Measurements from ENCODE around the gene MAML2. TPM values are rescaled to one million over a fixed set of nuclear protein-coding genes. Genes with fewer than 3 reads are reported as not detected.

Gene MAML2
- total and polyA plus RNA-seq, 4 donors: 0.56 to 2.1 (median 1.4) TPM

- Histone ChIP-seq H3K36me3 (ENCODE audit: control insufficient read depth in 4 of 4, insufficient read depth in 3 of 4, low read depth in 1 of 4, low read length in 3 of 4) (no peaks in the 10 kb centered on the region), H3K27ac (ENCODE audit: low read depth in 1 of 2, low read length in 2 of 2) (no peak overlapping the region), H3K9me3 (ENCODE audit: control insufficient read depth in 4 of 4, low read length in 3 of 4) (no peaks in the 10 kb centered on the region), H3K27me3 (ENCODE audit: control insufficient read depth in 4 of 4, insufficient read depth in 4 of 4, low read length in 3 of 4) (no peaks in the 10 kb centered on the region), H3K4me3 (ENCODE audit: low read depth in 1 of 3, low read length in 3 of 3) (no peak overlapping the region), H3K4me1 (ENCODE audit: control insufficient read depth in 4 of 4, insufficient read depth in 4 of 4, low read length in 3 of 4) (no peaks in the 10 kb centered on the region), H3K9ac (ENCODE audit: low read depth in 1 of 2, low read length in 2 of 2) (no peak overlapping the region)
- WGBS: 88% methylated on average over 5 of the region's 5 CpGs
- TF ChIP-seq REST (IDR thresholded peaks at IDR 0.05) (no peak), GABPA (IDR thresholded peaks at IDR 0.05 in 1 of 2, conservative IDR thresholded peaks at IDR 0.05 in 1 of 2) (no peak), CTCF (IDR thresholded peaks at IDR 0.05; ENCODE audit: low read depth, low read length, missing input control) (no peak), HNF4A (conservative IDR thresholded peaks at IDR 0.05) (no peak), RXRA (IDR thresholded peaks at IDR 0.05) (no peak), ZBTB33 (IDR thresholded peaks at IDR 0.05) (no peak), SP1 (IDR thresholded peaks at IDR 0.05) (no peak), FOXA2 (IDR thresholded peaks at IDR 0.05) (no peak), HNF4G (IDR thresholded peaks at IDR 0.05) (no peak), ATF3 (IDR thresholded peaks at IDR 0.05) (no peak), RAD21 (IDR thresholded peaks at IDR 0.05) (no peak), YY1 (IDR thresholded peaks at IDR 0.05) (no peak), EGR1 (IDR thresholded peaks at IDR 0.05; ENCODE audit: low read depth in 2 of 2) (no peak), TAF1 (conservative IDR thresholded peaks at IDR 0.05) (no peak)
- no peak for DNase-seq (ENCODE audit: low spot score)
Measured at GRCh38 chr11:96276836-96277235, 66.2 kb downstream of the MAML2 start.

- no peak for DNase-seq (ENCODE audit: low spot score)
- H3K27me3 ChIP-seq (ENCODE audit: control insufficient read depth in 4 of 4, insufficient read depth in 4 of 4, low read length in 3 of 4): no peaks in the 10 kb centered on the region
- 80% methylated on average over 5 of the region's 5 CpGs for WGBS
- no peaks in the 10 kb centered on the region for H3K36me3 ChIP-seq (ENCODE audit: control insufficient read depth in 4 of 4, insufficient read depth in 3 of 4, low read depth in 1 of 4, low read length in 3 of 4)
- H3K4me3 ChIP-seq (ENCODE audit: low read depth in 1 of 3, low read length in 3 of 3): no peak overlapping the region
- no peaks in the 10 kb centered on the region for H3K9me3 ChIP-seq (ENCODE audit: control insufficient read depth in 4 of 4, low read length in 3 of 4)
- H3K27ac ChIP-seq (ENCODE audit: low read depth in 1 of 2, low read length in 2 of 2): no peak overlapping the region
- no peak overlapping the region for H3K9ac ChIP-seq (ENCODE audit: low read depth in 1 of 2, low read length in 2 of 2)
- no peaks in the 10 kb centered on the region for H3K4me1 ChIP-seq (ENCODE audit: control insufficient read depth in 4 of 4, insufficient read depth in 4 of 4, low read length in 3 of 4)
- TF ChIP-seq ATF3 (IDR thresholded peaks at IDR 0.05) (no peak), ZBTB33 (IDR thresholded peaks at IDR 0.05) (no peak), CTCF (IDR thresholded peaks at IDR 0.05; ENCODE audit: low read depth, low read length, missing input control) (no peak)
Measured at GRCh38 chr11:96275801-96276594, 67.0 kb downstream of the MAML2 start.

Data from liver (tissue), 9 donors.